ENCODE results near the gene BAG1. TPM values are rescaled to one million over a fixed set of nuclear protein-coding genes. Genes with fewer than 3 reads are reported as not detected.

Gene BAG1
- total RNA-seq, 2 donors from 2014 or later = 162 to 166 TPM

GRCh38 chr9:33233626-33234342, 30.7 kb downstream of the BAG1 start:
- no peak for TF ChIP-seq CTCF (IDR thresholded peaks at IDR 0.05)
- H3K4me3 ChIP-seq = no peak overlapping the region

GRCh38 chr9:33232815-33233214, 31.7 kb downstream of the BAG1 start:
- Histone ChIP-seq H3K4me3 (no peak overlapping the region), H3K4me1 (no peaks in the 10 kb centered on the region), H3K36me3 (no peaks in the 10 kb centered on the region), H3K9me3 (no peaks in the 10 kb centered on the region), H3K27ac (no peak overlapping the region), H3K27me3 (no peaks in the 10 kb centered on the region)
- no peak for DNase-seq (ENCODE audit: low spot score)
- no peak for TF ChIP-seq CTCF (IDR thresholded peaks at IDR 0.05)

More at GRCh38 chr9:33233626-33234342, 30.7 kb downstream of the BAG1 start:
- Histone ChIP-seq H3K27me3 (no peaks in the 10 kb centered on the region), H3K4me1 (no peaks in the 10 kb centered on the region), H3K36me3 (no peaks in the 10 kb centered on the region), H3K27ac (no peak overlapping the region), H3K9me3 (no peaks in the 10 kb centered on the region)
- no peak for DNase-seq (ENCODE audit: low spot score)

GRCh38 chr9:33231623-33231942, 32.9 kb downstream of the BAG1 start:
- Histone ChIP-seq H3K4me3 (no peak overlapping the region), H3K36me3 (no peaks in the 10 kb centered on the region), H3K27me3 (no peaks in the 10 kb centered on the region), H3K4me1 (no peaks in the 10 kb centered on the region), H3K27ac (no peak overlapping the region), H3K9me3 (no peaks in the 10 kb centered on the region)
- no peak for TF ChIP-seq CTCF (IDR thresholded peaks at IDR 0.05)
- no peak for DNase-seq (ENCODE audit: low spot score)

- DNase-seq (ENCODE audit: low spot score) = no peak
- H3K9me3 ChIP-seq = no peaks in the 10 kb centered on the region
- H3K36me3 ChIP-seq = no peaks in the 10 kb centered on the region
- no peaks in the 10 kb centered on the region for H3K4me1 ChIP-seq
- H3K27ac ChIP-seq = no peak overlapping the region
- TF ChIP-seq CTCF (IDR thresholded peaks at IDR 0.05) = no peak
- no peak overlapping the region for H3K4me3 ChIP-seq
- H3K27me3 ChIP-seq = no peaks in the 10 kb centered on the region
Measured at GRCh38 chr9:33230756-33231622, 33.5 kb downstream of the BAG1 start.

GRCh38 chr9:33229359-33230114, 35.0 kb downstream of the BAG1 start:
- Histone ChIP-seq H3K9me3 (no peaks in the 10 kb centered on the region), H3K4me3 (no peak overlapping the region), H3K27ac (no peak overlapping the region), H3K36me3 (no peaks in the 10 kb centered on the region), H3K4me1 (peaks cover 0 to 9% of the 10 kb centered on the region in 2 donors), H3K27me3 (no peaks in the 10 kb centered on the region)
- TF ChIP-seq CTCF (IDR thresholded peaks at IDR 0.05) = no peak
- no peak for DNase-seq (ENCODE audit: low spot score)

Measured in right atrium auricular region (tissue), 2 donors.